ENCODE measurements around the gene CD83. TPM values are rescaled to one million over a fixed set of nuclear protein-coding genes. Genes with fewer than 3 reads are reported as not detected.

CD83 gene
- total and polyA plus RNA-seq, 2 of the 4 experiments (the other 2 are of a cell fraction), result 2.0 to 2.5 TPM

GRCh38 chr6:14110001-14110818 lies 7.4 kb upstream of the CD83 start:
- intact Hi-C loops (cut with micrococcal nuclease), result no loop called here
- DNase-seq (no peak), ATAC-seq (ENCODE audit: low read depth) (no peak)
- H4K91ac ChIP-seq (ENCODE audit: insufficient read depth, low read depth, low read length), result no peak overlapping the region
- 70% methylated on average over 2 of the region's 11 CpGs; no CpG with 5 or more reads in 1 of the 2 experiments for WGBS, 2 experiments (ENCODE audit: extremely low coverage in 2 of 2, insufficient read length in 1 of 2)
- H3K36me3 ChIP-seq (ENCODE audit: control insufficient read depth, insufficient read depth, low read length), result no peaks in the 10 kb centered on the region
- H2AK9ac ChIP-seq (replicated peaks; ENCODE audit: low read depth, low read length, poor library complexity), result no peak overlapping the region
- no peak overlapping the region for H4K8ac ChIP-seq (ENCODE audit: low read depth in 2 of 2, low read length in 2 of 2)
- H3K27ac ChIP-seq (ENCODE audit: insufficient read depth, low read length), result no peak overlapping the region
- no peaks in the 10 kb centered on the region for H3K79me1 ChIP-seq (ENCODE audit: low read depth in 1 of 2, low read length in 2 of 2)
- ChIA-PET POLR2A (ENCODE audit: unreplicated experiment) (interaction anchor here (0.6 kb wide), 1 partner anchor 9 kb away, joined by 3 read pairs; no protein-coding TSS in a partner anchor), CTCF (no interaction called here)
- no peak overlapping the region for H3K14ac ChIP-seq (replicated peaks; ENCODE audit: low read depth, low read length)
- H3K18ac ChIP-seq (ENCODE audit: low read depth, low read length), result no peak overlapping the region
- no peak overlapping the region for H2BK15ac ChIP-seq (ENCODE audit: low read depth, low read length)
- no peak overlapping the region for H2AK5ac ChIP-seq (ENCODE audit: low read depth, low read length)
- TF ChIP-seq RFX5 (IDR thresholded peaks at IDR 0.05; ENCODE audit: low read depth, low read length), result no peak
- TF ChIP-seq RAD21 (IDR thresholded peaks at IDR 0.05; ENCODE audit: low read length), result no peak
- no peak for TF ChIP-seq MXI1 (IDR thresholded peaks at IDR 0.05; ENCODE audit: borderline replicate concordance, low read depth, low read length)
- no peak for TF ChIP-seq FOS (IDR thresholded peaks at IDR 0.05; ENCODE audit: low read depth, low read length)
- H3K4me2 ChIP-seq (ENCODE audit: low read depth, low read length), result no peak overlapping the region
- H2BK20ac ChIP-seq (ENCODE audit: low read depth, low read length), result no peak overlapping the region
- no peak overlapping the region for H3K56ac ChIP-seq (ENCODE audit: extremely low read depth, insufficient read depth, low read length)
- no peak overlapping the region for H3K9ac ChIP-seq (ENCODE audit: low read depth, low read length)
- in situ Hi-C loops (cut with MboI; ENCODE audit: low sequenced_read_pairs), result no loop called here
- peaks cover 22% of the 10 kb centered on the region for H3K27me3 ChIP-seq (ENCODE audit: control insufficient read depth, insufficient read depth, low read length)
- no peak overlapping the region for H3K23ac ChIP-seq (ENCODE audit: low read depth, low read length)
- H3K4ac ChIP-seq (ENCODE audit: low read depth, low read length), result no peak overlapping the region
- H2BK120ac ChIP-seq (ENCODE audit: low read depth, low read length), result no peak overlapping the region
- H3K9me1 ChIP-seq (ENCODE audit: insufficient read depth, low read length), result no peaks in the 10 kb centered on the region
- no peak overlapping the region for H4K5ac ChIP-seq (ENCODE audit: low read depth, low read length)
- dilution Hi-C loops (cut with HindIII; ENCODE audit: low sequenced_read_pairs, unreplicated experiment), result no loop called here
- BruUV-seq (replicated peaks), result no TSS peak
- H4K20me1 ChIP-seq (ENCODE audit: insufficient read depth, low read length), result no peaks in the 10 kb centered on the region
- no peaks in the 10 kb centered on the region for H3K4me1 ChIP-seq (ENCODE audit: control insufficient read depth, insufficient read depth, low read length)
- H3K9me3 ChIP-seq (ENCODE audit: control insufficient read depth, insufficient read depth, low read length), result peaks cover 8% of the 10 kb centered on the region
- H3K4me3 ChIP-seq (ENCODE audit: insufficient read depth, low read depth, low read length), result no peak overlapping the region
- no peak overlapping the region for H2AFZ ChIP-seq (replicated peaks; ENCODE audit: low read length, poor library complexity)
- no peak overlapping the region for H2BK5ac ChIP-seq (ENCODE audit: low read depth, low read length, poor library complexity, severe bottlenecking)

Measured in IMR-90 (cell line).